ENCODE data around the gene CDK5R1. TPM values are rescaled to one million over a fixed set of nuclear protein-coding genes. Genes with fewer than 3 reads are reported as not detected.

The CDK5R1 gene
- total RNA-seq, 1 experiment from 2014 or later: 9.9 TPM

DNA sequence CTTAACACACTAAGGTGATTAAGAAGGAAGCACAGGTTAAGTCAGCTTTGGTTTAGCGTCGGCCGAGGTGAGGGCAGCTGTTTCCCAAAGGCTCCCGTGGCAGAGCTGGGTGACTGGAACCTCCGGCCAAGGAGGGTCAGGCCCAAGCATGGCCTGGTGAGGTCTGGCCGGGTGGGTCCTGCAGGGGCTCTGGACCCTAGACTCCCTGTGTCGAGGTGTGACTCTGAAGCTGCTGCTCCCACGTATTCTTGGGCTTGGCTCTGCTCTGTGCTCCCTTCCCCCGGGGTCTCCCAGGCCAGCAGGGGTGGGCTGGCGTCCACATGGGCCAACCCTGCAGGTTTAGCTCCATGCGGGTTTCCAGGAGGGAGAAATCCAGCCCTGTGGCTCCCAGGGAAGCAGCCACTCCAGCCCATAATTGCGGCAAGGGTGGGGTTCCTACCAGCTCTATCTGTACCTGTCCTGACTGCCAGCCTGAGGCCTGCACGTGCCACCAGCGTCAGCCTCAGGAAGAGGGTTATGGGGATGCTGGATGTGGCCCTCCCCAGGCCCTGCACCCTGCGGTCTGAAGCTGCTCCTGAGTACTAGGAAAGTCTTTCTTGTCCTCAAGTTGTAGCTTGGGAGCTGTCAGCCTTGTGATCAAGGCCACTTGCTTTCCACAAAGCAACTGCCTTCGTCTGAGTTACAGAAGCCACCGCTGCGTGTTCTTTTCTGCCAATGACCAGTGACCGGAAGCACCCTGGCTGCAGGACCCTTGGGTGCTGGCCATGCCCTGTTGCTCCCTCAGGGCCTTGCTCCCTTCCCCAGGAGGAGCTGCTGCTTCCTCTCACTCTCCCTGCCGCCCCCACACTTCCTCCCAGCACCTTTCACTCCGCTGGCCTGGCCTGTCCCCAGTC lies 4.8 kb downstream of the CDK5R1 start:
- Mint-ChIP-seq H3K9me3 (no peaks in the 10 kb centered on the region), H3K4me3 (no peak overlapping the region), H3K27me3 (ENCODE audit: low read depth) (no peaks in the 10 kb centered on the region), H3K36me3 (peaks cover 20% of the 10 kb centered on the region), H3K4me1 (peaks cover 37% of the 10 kb centered on the region), H3K27ac (peak overlapping the region; percentile 78)
- no peak for DNase-seq (ENCODE audit: low spot score)
- TF ChIP-seq PRDM15 (CRISPR knock-in tag; IDR thresholded peaks at IDR 0.05): no peak
- TF ChIP-seq TEAD4 (CRISPR knock-in tag; IDR thresholded peaks at IDR 0.05): no peak
- TF ChIP-seq ARID4B (CRISPR knock-in tag; IDR thresholded peaks at IDR 0.05; ENCODE audit: borderline replicate concordance): no peak
- TF ChIP-seq, protein P1, sequence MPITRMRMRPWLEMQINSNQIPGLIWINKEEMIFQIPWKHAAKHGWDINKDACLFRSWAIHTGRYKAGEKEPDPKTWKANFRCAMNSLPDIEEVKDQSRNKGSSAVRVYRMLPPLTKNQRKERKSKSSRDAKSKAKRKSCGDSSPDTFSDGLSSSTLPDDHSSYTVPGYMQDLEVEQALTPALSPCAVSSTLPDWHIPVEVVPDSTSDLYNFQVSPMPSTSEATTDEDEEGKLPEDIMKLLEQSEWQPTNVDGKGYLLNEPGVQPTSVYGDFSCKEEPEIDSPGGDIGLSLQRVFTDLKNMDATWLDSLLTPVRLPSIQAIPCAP (CRISPR knock-in tag; IDR thresholded peaks at IDR 0.05): no peak
- TF ChIP-seq ZSCAN18 (CRISPR knock-in tag; IDR thresholded peaks at IDR 0.05): no peak
- no peak for TF ChIP-seq GABPB1 (CRISPR knock-in tag; IDR thresholded peaks at IDR 0.05)
- TF ChIP-seq USF2 (CRISPR knock-in tag; IDR thresholded peaks at IDR 0.05): no peak
- no peak for TF ChIP-seq CTCF (IDR thresholded peaks at IDR 0.05)
- no peak for TF ChIP-seq ZNF317 (CRISPR knock-in tag; IDR thresholded peaks at IDR 0.05; ENCODE audit: borderline replicate concordance, low read depth)
- no peak for TF ChIP-seq ZNF219 (CRISPR knock-in tag; IDR thresholded peaks at IDR 0.05; ENCODE audit: borderline replicate concordance)
- TF ChIP-seq, protein P2, sequence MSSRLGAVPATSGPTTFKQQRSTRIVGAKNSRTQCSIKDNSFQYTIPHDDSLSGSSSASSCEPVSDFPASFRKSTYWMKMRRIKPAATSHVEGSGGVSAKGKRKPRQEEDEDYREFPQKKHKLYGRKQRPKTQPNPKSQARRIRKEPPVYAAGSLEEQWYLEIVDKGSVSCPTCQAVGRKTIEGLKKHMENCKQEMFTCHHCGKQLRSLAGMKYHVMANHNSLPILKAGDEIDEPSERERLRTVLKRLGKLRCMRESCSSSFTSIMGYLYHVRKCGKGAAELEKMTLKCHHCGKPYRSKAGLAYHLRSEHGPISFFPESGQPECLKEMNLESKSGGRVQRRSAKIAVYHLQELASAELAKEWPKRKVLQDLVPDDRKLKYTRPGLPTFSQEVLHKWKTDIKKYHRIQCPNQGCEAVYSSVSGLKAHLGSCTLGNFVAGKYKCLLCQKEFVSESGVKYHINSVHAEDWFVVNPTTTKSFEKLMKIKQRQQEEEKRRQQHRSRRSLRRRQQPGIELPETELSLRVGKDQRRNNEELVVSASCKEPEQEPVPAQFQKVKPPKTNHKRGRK (CRISPR knock-in tag; IDR thresholded peaks at IDR 0.05; ENCODE audit: borderline replicate concordance): no peak
- TF ChIP-seq STAT6 (CRISPR knock-in tag; conservative IDR thresholded peaks at IDR 0.05; ENCODE audit: low read depth): no peak
- no peak for TF ChIP-seq MYBL2 (CRISPR knock-in tag; IDR thresholded peaks at IDR 0.05)
- CTCF ChIA-PET: interaction anchor here (0.6 to 1.8 kb wide), 8 partner anchors 22 to 445 kb away, joined by 3 to 6 read pairs (median 4); partner anchors contain the start of genes MYO1D and PSMD11
- POLR2A ChIA-PET: interaction anchor here (0.8 kb wide), 1 partner anchor 50 kb away, joined by 3 read pairs; no protein-coding TSS in a partner anchor
- no peak for ATAC-seq
